ENCODE results near the gene URB1. TPM values are rescaled to one million over a fixed set of nuclear protein-coding genes. Genes with fewer than 3 reads are reported as not detected.

URB1 gene
- total RNA-seq, 1 donor = 21.7 TPM

DNA sequence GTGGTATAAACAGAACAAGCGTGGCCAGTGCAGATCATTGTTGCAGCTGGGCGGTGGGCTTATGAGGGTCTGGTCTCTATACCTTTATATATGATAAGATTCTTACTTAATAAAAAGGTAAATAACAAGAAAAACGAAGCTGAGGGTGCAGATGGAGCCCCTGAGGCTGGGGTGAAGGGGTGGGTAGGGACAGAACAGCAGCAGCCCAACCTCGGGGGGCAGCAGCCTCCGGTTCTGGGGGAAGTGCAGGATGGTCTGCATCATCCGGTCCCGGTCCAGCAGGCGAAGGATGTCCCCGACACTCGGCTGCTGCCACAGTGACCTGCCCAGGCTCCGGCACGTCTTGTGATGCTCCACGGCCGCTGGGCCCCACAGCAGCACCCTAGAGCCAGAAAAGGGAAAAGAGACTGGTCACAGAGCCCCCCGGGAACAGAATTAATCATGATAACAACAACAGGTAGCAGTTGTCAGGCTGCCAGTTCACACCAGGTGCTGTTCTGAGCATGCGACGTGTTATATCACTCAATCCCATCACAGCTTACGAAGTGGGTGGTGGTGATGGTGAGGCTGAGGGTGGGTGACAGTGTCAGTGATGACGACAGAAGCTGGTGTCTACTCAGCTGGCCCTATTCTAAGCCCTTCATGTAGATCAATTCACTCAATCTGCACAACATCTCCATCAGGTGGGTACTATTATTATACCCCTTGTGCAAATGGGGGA lies 58.7 kb downstream of the URB1 start:
- H3K36me3 ChIP-seq (ENCODE audit: insufficient read depth, low read length) = peaks cover 80% of the 10 kb centered on the region
- no peak for DNase-seq (ENCODE audit: insufficient read length, low spot score, missing footprints)
- H3K4me1 ChIP-seq (ENCODE audit: insufficient read depth, low read length) = peaks cover 8% of the 10 kb centered on the region
- no peaks in the 10 kb centered on the region for H3K79me2 ChIP-seq (ENCODE audit: insufficient read depth, low read length)
- no peaks in the 10 kb centered on the region for H3K27me3 ChIP-seq (ENCODE audit: insufficient read depth, low read length)
- H3K9me3 ChIP-seq (ENCODE audit: low read depth, low read length) = no peaks in the 10 kb centered on the region
- peaks cover 3% of the 10 kb centered on the region for H4K20me1 ChIP-seq (ENCODE audit: insufficient read depth, low read length)
- H3K27ac ChIP-seq (ENCODE audit: low read depth, low read length) = no peak overlapping the region
- no peak overlapping the region for H3K4me2 ChIP-seq (ENCODE audit: insufficient read depth, low read length)
- no peak overlapping the region for H2AFZ ChIP-seq (ENCODE audit: low read length)
- H3K4me3 ChIP-seq (ENCODE audit: insufficient read depth, low read length) = no peak overlapping the region
- no peak for TF ChIP-seq CTCF (IDR thresholded peaks at IDR 0.05; ENCODE audit: extremely low read depth, low read depth, low read length)

DNA sequence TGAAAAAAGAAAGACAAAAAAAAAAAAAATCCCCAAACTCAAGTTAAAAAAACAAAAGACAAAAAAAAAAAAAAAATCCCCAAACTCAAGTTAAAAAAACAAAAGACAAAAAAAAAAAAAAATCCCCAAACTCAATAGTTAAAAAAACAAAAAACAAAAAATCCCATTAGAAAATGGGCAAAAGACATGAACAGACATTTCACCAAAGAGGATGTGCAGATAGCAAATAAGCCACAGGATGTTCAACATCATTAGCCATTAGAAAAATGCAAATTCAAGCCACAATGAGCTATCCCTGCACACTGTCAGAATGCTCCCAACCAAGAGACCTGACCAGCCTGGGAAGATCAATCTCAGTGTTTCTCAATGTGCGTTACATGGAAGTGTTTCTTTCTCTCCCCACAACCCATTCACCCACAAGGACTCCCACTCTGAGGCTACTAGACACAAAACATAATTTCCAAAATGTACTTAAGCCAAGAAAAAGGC lies 60.3 kb downstream of the URB1 start:
- no peak overlapping the region for H3K27ac ChIP-seq (ENCODE audit: low read depth, low read length)
- no peaks in the 10 kb centered on the region for H3K27me3 ChIP-seq (ENCODE audit: insufficient read depth, low read length)
- H3K4me3 ChIP-seq (ENCODE audit: insufficient read depth, low read length) = no peak overlapping the region
- H2AFZ ChIP-seq (ENCODE audit: low read length) = no peak overlapping the region
- no peak overlapping the region for H3K4me2 ChIP-seq (ENCODE audit: insufficient read depth, low read length)
- peaks cover 3% of the 10 kb centered on the region for H3K79me2 ChIP-seq (ENCODE audit: insufficient read depth, low read length)
- TF ChIP-seq CTCF (IDR thresholded peaks at IDR 0.05; ENCODE audit: extremely low read depth, low read depth, low read length) = no peak
- H3K9me3 ChIP-seq (ENCODE audit: low read depth, low read length) = no peaks in the 10 kb centered on the region
- DNase-seq (ENCODE audit: insufficient read length, low spot score, missing footprints) = no peak
- peaks cover 70% of the 10 kb centered on the region for H3K36me3 ChIP-seq (ENCODE audit: insufficient read depth, low read length)
- peaks cover 3% of the 10 kb centered on the region for H4K20me1 ChIP-seq (ENCODE audit: insufficient read depth, low read length)
- peaks cover 11% of the 10 kb centered on the region for H3K4me1 ChIP-seq (ENCODE audit: insufficient read depth, low read length)

DNA sequence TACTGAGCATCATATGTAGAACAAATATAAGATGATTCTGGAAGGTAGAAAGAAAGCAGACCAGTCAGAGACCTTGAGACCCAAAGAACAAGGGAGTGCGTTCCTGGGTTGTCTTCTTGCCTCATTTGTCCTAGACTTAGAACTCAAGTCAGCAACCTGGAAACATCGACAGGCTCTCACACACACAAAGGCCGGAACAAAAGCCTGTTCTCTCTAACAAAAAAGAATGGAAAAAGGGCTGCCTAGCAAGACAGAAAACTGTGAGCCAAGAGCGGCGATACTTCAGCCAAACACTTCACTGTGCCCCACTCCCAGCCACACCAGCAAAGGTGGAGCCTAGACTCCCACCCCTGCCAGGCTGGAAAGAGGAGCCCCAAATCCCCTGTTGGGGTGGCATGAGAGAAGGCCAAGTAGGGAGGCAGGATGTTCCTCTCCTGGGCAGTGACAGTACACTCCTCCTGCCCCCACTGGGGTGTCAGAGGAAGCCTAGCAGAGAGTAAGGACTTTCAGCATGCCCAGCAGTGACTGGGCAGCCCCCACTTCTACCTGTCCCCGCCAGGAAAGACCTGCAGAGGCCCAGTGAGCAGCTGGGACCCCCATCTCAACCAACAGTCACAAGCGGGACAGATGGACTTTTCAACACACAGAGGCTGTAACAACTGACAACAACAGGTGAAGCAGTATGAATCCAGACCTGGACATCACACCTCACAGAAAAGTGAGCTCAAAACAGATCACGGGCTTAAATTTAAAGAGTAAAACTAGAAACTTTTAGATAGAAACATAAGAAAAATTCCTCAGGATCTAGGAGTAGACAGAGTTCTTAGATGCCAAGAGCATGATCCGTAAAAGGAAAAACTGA lies 61.1 kb downstream of the URB1 start:
- Histone ChIP-seq H3K27ac (ENCODE audit: low read depth, low read length) (no peak overlapping the region), H3K79me2 (ENCODE audit: insufficient read depth, low read length) (peaks cover 5% of the 10 kb centered on the region), H3K4me3 (ENCODE audit: insufficient read depth, low read length) (no peak overlapping the region), H2AFZ (ENCODE audit: low read length) (no peak overlapping the region), H3K27me3 (ENCODE audit: insufficient read depth, low read length) (no peaks in the 10 kb centered on the region), H3K9me3 (ENCODE audit: low read depth, low read length) (no peaks in the 10 kb centered on the region), H3K36me3 (ENCODE audit: insufficient read depth, low read length) (peaks cover 69% of the 10 kb centered on the region), H3K4me2 (ENCODE audit: insufficient read depth, low read length) (no peak overlapping the region), H4K20me1 (ENCODE audit: insufficient read depth, low read length) (peaks cover 3% of the 10 kb centered on the region), H3K4me1 (ENCODE audit: insufficient read depth, low read length) (peaks cover 11% of the 10 kb centered on the region)
- no peak for DNase-seq (ENCODE audit: insufficient read length, low spot score, missing footprints)
- TF ChIP-seq CTCF (IDR thresholded peaks at IDR 0.05; ENCODE audit: extremely low read depth, low read depth, low read length) = no peak

- H3K27me3 ChIP-seq (ENCODE audit: insufficient read depth, low read length) = no peaks in the 10 kb centered on the region
- H2AFZ ChIP-seq (ENCODE audit: low read length) = no peak overlapping the region
- no peak overlapping the region for H3K27ac ChIP-seq (ENCODE audit: low read depth, low read length)
These were observed 62.0 kb downstream of the URB1 start for GRCh38 chr21:32330784-32331311.

More at GRCh38 chr21:32330784-32331311, 62.0 kb downstream of the URB1 start:
- Histone ChIP-seq H3K79me2 (ENCODE audit: insufficient read depth, low read length) (peaks cover 13% of the 10 kb centered on the region), H3K4me3 (ENCODE audit: insufficient read depth, low read length) (no peak overlapping the region), H3K9me3 (ENCODE audit: low read depth, low read length) (no peaks in the 10 kb centered on the region), H3K36me3 (ENCODE audit: insufficient read depth, low read length) (peaks cover 71% of the 10 kb centered on the region), H3K4me2 (ENCODE audit: insufficient read depth, low read length) (no peak overlapping the region), H4K20me1 (ENCODE audit: insufficient read depth, low read length) (peaks cover 4% of the 10 kb centered on the region), H3K4me1 (ENCODE audit: insufficient read depth, low read length) (peaks cover 11% of the 10 kb centered on the region)
- no peak for TF ChIP-seq CTCF (IDR thresholded peaks at IDR 0.05; ENCODE audit: extremely low read depth, low read depth, low read length)
- no peak for DNase-seq (ENCODE audit: insufficient read length, low spot score, missing footprints)
